ENCODE results near the gene EFCAB8. TPM values are rescaled to one million over a fixed set of nuclear protein-coding genes. Genes with fewer than 3 reads are reported as not detected.

EFCAB8 gene
- total RNA-seq, 1 experiment from 2014 or later = 0.09 TPM

DNA sequence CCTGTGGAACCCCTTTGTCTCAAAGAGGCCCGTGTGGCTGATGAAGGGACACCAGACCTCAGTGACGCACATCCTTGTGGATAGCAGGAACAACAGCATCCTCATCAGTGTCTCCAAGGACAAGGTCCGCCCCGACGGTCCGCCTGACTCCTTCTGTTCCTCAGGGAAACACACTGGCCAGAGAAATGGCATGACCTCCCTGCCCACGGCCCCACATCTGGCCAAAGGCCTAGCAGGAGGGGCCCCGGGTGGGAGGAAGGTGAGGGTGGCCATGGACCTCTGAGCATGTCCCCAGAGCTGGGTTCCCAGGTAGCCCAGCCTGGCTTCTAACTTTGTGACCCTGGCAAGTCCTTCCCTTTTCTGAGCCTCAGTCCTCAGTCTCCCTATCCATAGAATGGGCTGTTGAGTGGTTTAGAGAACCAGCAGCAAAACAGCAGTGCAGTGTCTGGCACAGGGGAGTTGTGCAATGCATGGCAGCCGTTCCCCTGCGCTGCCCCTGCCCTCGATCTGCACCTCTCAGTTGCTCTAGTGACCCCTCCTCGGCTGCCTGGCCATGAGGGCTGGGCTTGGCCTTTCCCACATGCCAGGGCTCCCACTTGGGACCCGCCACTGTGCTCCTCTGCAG lies 48.3 kb downstream of the EFCAB8 start:
- H3K79me2 ChIP-seq (ENCODE audit: insufficient read depth, low read length) = no peaks in the 10 kb centered on the region
- Mint-ChIP-seq H3K36me3 (ENCODE audit: insufficient read depth in 1 of 3, low read depth in 3 of 3) (no peaks in the 10 kb centered on the region), H3K27me3 (ENCODE audit: low read depth) (no peaks in the 10 kb centered on the region), H3K27ac (no peak overlapping the region), H3K4me1 (no peaks in the 10 kb centered on the region), H3K9me3 (no peaks in the 10 kb centered on the region), H3K4me3 (no peak overlapping the region)
- no peak overlapping the region for H3K56ac ChIP-seq (ENCODE audit: insufficient read length, low read depth, low read length)
- H3T11ph ChIP-seq (ENCODE audit: low read length) = no peak overlapping the region
- no peaks in the 10 kb centered on the region for H3K27me3 ChIP-seq (ENCODE audit: insufficient read depth, low read length)
- no CpG with 5 or more reads among the region's 13 CpGs for WGBS (ENCODE audit: extremely low coverage, insufficient read length, low lambda C conversion rate)
- no peaks in the 10 kb centered on the region for H3K4me1 ChIP-seq (ENCODE audit: insufficient read depth, low read length)
- TF ChIP-seq, protein P1, sequence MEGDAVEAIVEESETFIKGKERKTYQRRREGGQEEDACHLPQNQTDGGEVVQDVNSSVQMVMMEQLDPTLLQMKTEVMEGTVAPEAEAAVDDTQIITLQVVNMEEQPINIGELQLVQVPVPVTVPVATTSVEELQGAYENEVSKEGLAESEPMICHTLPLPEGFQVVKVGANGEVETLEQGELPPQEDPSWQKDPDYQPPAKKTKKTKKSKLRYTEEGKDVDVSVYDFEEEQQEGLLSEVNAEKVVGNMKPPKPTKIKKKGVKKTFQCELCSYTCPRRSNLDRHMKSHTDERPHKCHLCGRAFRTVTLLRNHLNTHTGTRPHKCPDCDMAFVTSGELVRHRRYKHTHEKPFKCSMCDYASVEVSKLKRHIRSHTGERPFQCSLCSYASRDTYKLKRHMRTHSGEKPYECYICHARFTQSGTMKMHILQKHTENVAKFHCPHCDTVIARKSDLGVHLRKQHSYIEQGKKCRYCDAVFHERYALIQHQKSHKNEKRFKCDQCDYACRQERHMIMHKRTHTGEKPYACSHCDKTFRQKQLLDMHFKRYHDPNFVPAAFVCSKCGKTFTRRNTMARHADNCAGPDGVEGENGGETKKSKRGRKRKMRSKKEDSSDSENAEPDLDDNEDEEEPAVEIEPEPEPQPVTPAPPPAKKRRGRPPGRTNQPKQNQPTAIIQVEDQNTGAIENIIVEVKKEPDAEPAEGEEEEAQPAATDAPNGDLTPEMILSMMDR (conservative IDR thresholded peaks at IDR 0.05) = no peak
- no peak overlapping the region for H2BK12ac ChIP-seq (ENCODE audit: insufficient read length, low read depth, low read length)
- no peaks in the 10 kb centered on the region for H4K20me1 ChIP-seq (ENCODE audit: control insufficient read depth, insufficient read depth, insufficient read length)
- H4K5ac ChIP-seq (ENCODE audit: insufficient read length, low read depth, low read length) = no peak overlapping the region
- H2BK20ac ChIP-seq (ENCODE audit: low read depth, low read length, poor library complexity, severe bottlenecking) = no peak overlapping the region
- H3K4me2 ChIP-seq (ENCODE audit: insufficient read depth, insufficient read length, low read length) = no peak overlapping the region
- H2AFZ ChIP-seq (ENCODE audit: low read length) = no peak overlapping the region
- no peak overlapping the region for H4K91ac ChIP-seq (ENCODE audit: insufficient read length, low read depth, low read length)
- no peak overlapping the region for H3K4ac ChIP-seq (ENCODE audit: low read depth, low read length)
- H3K9me3 ChIP-seq (ENCODE audit: control insufficient read depth, low read depth, low read length) = no peaks in the 10 kb centered on the region
- H2BK5ac ChIP-seq (ENCODE audit: insufficient read length, low read length) = no peak overlapping the region
- H3K23ac ChIP-seq (ENCODE audit: insufficient read length, low read depth, low read length) = no peak overlapping the region
- H3K9ac ChIP-seq (ENCODE audit: extremely low read depth, insufficient read length, low read length) = no peak overlapping the region
- no peak overlapping the region for H2BK15ac ChIP-seq (ENCODE audit: low read depth, low read length)
- H2BK120ac ChIP-seq (ENCODE audit: low read depth, low read length, poor library complexity, severe bottlenecking) = no peak overlapping the region
- no peaks in the 10 kb centered on the region for H3K23me2 ChIP-seq (ENCODE audit: insufficient read length, low read depth, low read length, poor library complexity, severe bottlenecking)
- no peak overlapping the region for H2AK5ac ChIP-seq (ENCODE audit: insufficient read length, low read length)
- H4K8ac ChIP-seq (replicated peaks; ENCODE audit: insufficient read length, low read depth, low read length) = no peak overlapping the region
- no peak for DNase-seq
- no peak overlapping the region for H3K27ac ChIP-seq (ENCODE audit: insufficient read length, low read depth, low read length)
- no peaks in the 10 kb centered on the region for H3K79me1 ChIP-seq (ENCODE audit: insufficient read depth, low read depth, low read length, poor library complexity, severe bottlenecking)
- no peak overlapping the region for H3K18ac ChIP-seq (ENCODE audit: insufficient read length, low read depth, low read length)
- H3K14ac ChIP-seq (ENCODE audit: insufficient read depth, low read length) = no peak overlapping the region

Measured in H9 (cell line).